K562 (cell line): ENCODE data around the gene GLUL. TPM values are rescaled to one million over a fixed set of nuclear protein-coding genes. Genes with fewer than 3 reads are reported as not detected.

ENCODE experiments used
- ARID1B ChIP-seq: fragments of 450-650 bp; IDR thresholded peaks from 2 replicates; pipeline ENCODE4 v1.6.1; 2016; ENCODE audit warnings: antibody characterized with exemption, mild to moderate bottlenecking, inconsistent platforms
- CSDE1 ChIP-seq, 2 experiments: fragments of 450-650 bp; IDR thresholded peaks; 2 replicates each; pipeline ENCODE4 v1.6.1; 2016; ENCODE audit warnings: mild to moderate bottlenecking in 1 of 2
- GTF2A2 ChIP-seq: IDR thresholded peaks from 2 replicates; pipeline ENCODE4 v1.6.1; 2016; ENCODE audit warnings: mild to moderate bottlenecking, missing genetic modification characterization, missing compliant biosample characterization
- HOXB6 ChIP-seq: fragments of 250-450 bp; sonication (Bioruptor Pico); IDR thresholded peaks from 2 replicates; pipeline ENCODE4 v1.5.1; 2022; ENCODE audit warnings: mild to moderate bottlenecking, borderline replicate concordance
- JUNB ChIP-seq: fragments of 450-650 bp; formaldehyde crosslinking; conservative IDR thresholded peaks from 2 replicates; pipeline ENCODE4 v1.4.0; 2020; ENCODE audit warnings: mild to moderate bottlenecking
- KDM1A ChIP-seq, 2 experiments: fragments of 450-650 bp; IDR thresholded peaks; 2 replicates each; pipeline ENCODE4 v1.6.1; 2016; ENCODE audit warnings: mild to moderate bottlenecking in 2 of 2
- MBD2 ChIP-seq: sonication (generic); IDR thresholded peaks from 2 replicates; pipeline ENCODE4 v1.6.1; 2016; ENCODE audit warnings: low read depth, borderline replicate concordance
- MCM3 ChIP-seq: fragments of 450-650 bp; IDR thresholded peaks from 2 replicates; pipeline ENCODE4 v1.6.1; 2016
- POLR2G ChIP-seq: fragments of 200-400 bp; formaldehyde crosslinking; IDR thresholded peaks from 2 replicates; pipeline ENCODE4 v1.6.1; 2017; ENCODE audit warnings: low read depth, mild to moderate bottlenecking, antibody characterized with exemption, low read length, moderate library complexity
- SRSF3 ChIP-seq: fragments of 200-400 bp; formaldehyde crosslinking; IDR thresholded peaks from 2 replicates; pipeline ENCODE4 v1.6.1; 2016; ENCODE audit warnings: mild to moderate bottlenecking, low read length, moderate library complexity; ENCODE audit not compliant: insufficient read depth
- TAF1 ChIP-seq: IDR thresholded peaks from 2 replicates; pipeline ENCODE4 v1.6.1; 2011; ENCODE audit warnings: mild to moderate bottlenecking, low read length, moderate library complexity; ENCODE audit not compliant: insufficient read depth, control insufficient read depth, severe bottlenecking; ENCODE audit errors: extremely low read depth
- TFAP4 ChIP-seq: sonication (generic); formaldehyde crosslinking; IDR thresholded peaks from 2 replicates; pipeline ENCODE4 v1.8.0; 2022; ENCODE audit warnings: missing genetic modification reagents, mild to moderate bottlenecking, moderate library complexity, borderline replicate concordance
- TGIF2 ChIP-seq: sonication (generic); formaldehyde crosslinking; IDR thresholded peaks from 2 replicates; pipeline ENCODE4 v1.8.1; 2022; ENCODE audit warnings: mild to moderate bottlenecking, missing genetic modification reagents, moderate library complexity
- TSHZ1 ChIP-seq: fragments of 250-450 bp; sonication (Bioruptor Pico); IDR thresholded peaks from 2 replicates; pipeline ENCODE4 v1.4.0; 2020; ENCODE audit warnings: mild to moderate bottlenecking, moderate library complexity
- U2AF2 ChIP-seq: fragments of 200-400 bp; formaldehyde crosslinking; optimal IDR thresholded peaks from 2 replicates; pipeline ENCODE3; 2017; ENCODE audit warnings: low read depth, mild to moderate bottlenecking, low read length
- USF2 ChIP-seq: sonication (generic); formaldehyde crosslinking; IDR thresholded peaks from 2 replicates; pipeline ENCODE4 v1.5.0; 2020; ENCODE audit warnings: missing genetic modification reagents
- ZNF124 ChIP-seq: sonication (generic); formaldehyde crosslinking; IDR thresholded peaks from 2 replicates; pipeline ENCODE4 v1.8.1; 2022; ENCODE audit warnings: missing genetic modification reagents
- ZNF764 ChIP-seq: fragments of 250-450 bp; sonication (Bioruptor Pico); IDR thresholded peaks from 2 replicates; pipeline ENCODE4 v1.4.0; 2020; ENCODE audit warnings: low read depth, mild to moderate bottlenecking, moderate library complexity
- polyA plus RNA-seq, 8 experiments: library from polyadenylated mRNA; depleted of rRNA in 4 of 8; stranded (reverse) in 5 of 8; unstranded in 3 of 8; fragments of >200 nt; fragmentation: Nextera tagmentation in 2 of 8; fragmentation: Illumina TruSeq in 1 of 8; extraction: Ambion mirVana in 2 of 8; extraction: Trizol in 1 of 8; gene quantifications; 2 replicates each; pipeline versions ENCODE4 v1.2.1 to v1.2.3, GENCODE V29; 2011 to 2014; ENCODE audit warnings: inconsistent platforms in 1 of 8, missing spikeins in 1 of 8
- total RNA-seq, 7 experiments: library from RNA; depleted of rRNA in 6 of 7; stranded (reverse); fragments of >200 nt in 6 of 7; fragmentation: Illumina TruSeq in 2 of 7; extraction: Trizol in 2 of 7; gene quantifications; 2 replicates each; pipeline versions ENCODE4 v1.2.1 to v1.2.3, GENCODE V29; 2011 to 2021; ENCODE audit warnings: low replicate concordance in 1 of 7
- TF ChIP-seq, protein P1 (sequence below): sonication (generic); formaldehyde crosslinking; IDR thresholded peaks from 2 replicates; pipeline ENCODE4 v1.9.0; 2022; ENCODE audit warnings: mild to moderate bottlenecking, missing genetic modification reagents
- TF ChIP-seq, protein P2 (sequence below): fragments of 250-450 bp; sonication (Bioruptor Pico); IDR thresholded peaks from 2 replicates; pipeline ENCODE4 v1.9.0; 2021; ENCODE audit warnings: mild to moderate bottlenecking, inconsistent platforms

GLUL gene
- total and polyA plus RNA-seq, 9 of the 15 experiments (the other 6 are each of a cell fraction or from before 2014, with no cell fraction given) = 1,088 to 4,222 (median 1,338) TPM

DNA sequence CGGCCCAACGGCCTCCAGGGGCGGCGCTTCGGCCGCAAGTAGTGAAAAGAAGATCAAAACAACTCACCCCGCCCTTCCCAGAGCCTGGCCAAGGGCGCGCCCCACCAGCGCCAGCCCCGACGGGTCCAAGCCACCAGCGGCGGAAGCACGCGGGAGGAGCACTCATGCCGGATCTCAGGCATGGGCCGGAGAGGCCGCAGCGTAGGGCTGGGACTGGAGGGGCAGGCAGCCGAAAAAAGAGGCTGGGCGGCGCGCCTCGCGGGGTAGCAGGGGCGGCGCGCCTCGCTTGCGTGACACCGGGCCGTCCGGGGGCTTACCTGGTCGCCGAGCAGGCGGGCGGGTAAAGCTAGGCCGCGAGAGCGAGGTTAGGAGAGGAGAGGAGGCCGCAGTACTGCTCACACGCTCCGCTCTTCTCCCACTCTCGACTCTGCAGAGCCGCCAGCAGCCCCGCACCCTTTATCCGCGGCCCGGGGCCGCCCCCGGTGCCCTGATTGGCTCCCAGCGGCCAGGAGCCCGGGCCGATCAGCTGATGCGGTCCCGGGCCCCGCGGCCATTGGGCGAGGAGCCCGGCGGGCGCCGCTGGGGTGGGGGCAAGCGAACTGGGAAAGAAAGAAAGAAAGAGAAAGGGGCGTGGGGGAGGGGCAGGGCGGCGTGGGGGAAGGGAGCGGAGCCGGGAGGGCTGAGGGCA lies at the start of gene GLUL (continued):
- no peak for TF ChIP-seq SRSF3
- peak; percentile 45; the same call in 1 of the 2 replicates for TF ChIP-seq MBD2
- no peak for TF ChIP-seq MCM3
- TF ChIP-seq, protein P1, sequence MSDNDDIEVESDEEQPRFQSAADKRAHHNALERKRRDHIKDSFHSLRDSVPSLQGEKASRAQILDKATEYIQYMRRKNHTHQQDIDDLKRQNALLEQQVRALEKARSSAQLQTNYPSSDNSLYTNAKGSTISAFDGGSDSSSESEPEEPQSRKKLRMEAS (CRISPR knock-in tag) = peak; percentile 88
- TF ChIP-seq ARID1B = no peak
- TF ChIP-seq USF2 (CRISPR knock-in tag) = peak; percentile 76
- 0 out of 2 replicates have a peak, but pooled peaks have one; percentile 60 for TF ChIP-seq ZNF124 (CRISPR knock-in tag)
- 0 out of 2 replicates have a peak, but pooled peaks have one; percentile 36 for TF ChIP-seq JUNB (CRISPR knock-in tag)
- TF ChIP-seq KDM1A (IDR thresholded peaks at IDR 0.05) = no peak
- 0 out of 2 replicates have a peak, but pooled peaks have one; percentile 81 for TF ChIP-seq TGIF2 (CRISPR knock-in tag)
- 0 out of 2 replicates have a peak, but pooled peaks have one; percentile 54 for TF ChIP-seq ZNF764 (CRISPR knock-in tag)
- no peak for TF ChIP-seq TSHZ1
- TF ChIP-seq TFAP4 (CRISPR knock-in tag) = peak; percentile 96
- TF ChIP-seq U2AF2 = no peak
- TF ChIP-seq CSDE1 (IDR thresholded peaks at IDR 0.05) = peak in 1 of 2 experiments; percentile 77; a peak in 1 of 4 replicates
- TF ChIP-seq, protein P2, sequence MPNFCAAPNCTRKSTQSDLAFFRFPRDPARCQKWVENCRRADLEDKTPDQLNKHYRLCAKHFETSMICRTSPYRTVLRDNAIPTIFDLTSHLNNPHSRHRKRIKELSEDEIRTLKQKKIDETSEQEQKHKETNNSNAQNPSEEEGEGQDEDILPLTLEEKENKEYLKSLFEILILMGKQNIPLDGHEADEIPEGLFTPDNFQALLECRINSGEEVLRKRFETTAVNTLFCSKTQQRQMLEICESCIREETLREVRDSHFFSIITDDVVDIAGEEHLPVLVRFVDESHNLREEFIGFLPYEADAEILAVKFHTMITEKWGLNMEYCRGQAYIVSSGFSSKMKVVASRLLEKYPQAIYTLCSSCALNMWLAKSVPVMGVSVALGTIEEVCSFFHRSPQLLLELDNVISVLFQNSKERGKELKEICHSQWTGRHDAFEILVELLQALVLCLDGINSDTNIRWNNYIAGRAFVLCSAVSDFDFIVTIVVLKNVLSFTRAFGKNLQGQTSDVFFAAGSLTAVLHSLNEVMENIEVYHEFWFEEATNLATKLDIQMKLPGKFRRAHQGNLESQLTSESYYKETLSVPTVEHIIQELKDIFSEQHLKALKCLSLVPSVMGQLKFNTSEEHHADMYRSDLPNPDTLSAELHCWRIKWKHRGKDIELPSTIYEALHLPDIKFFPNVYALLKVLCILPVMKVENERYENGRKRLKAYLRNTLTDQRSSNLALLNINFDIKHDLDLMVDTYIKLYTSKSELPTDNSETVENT = peak; percentile 96
- peak; percentile 96 for TF ChIP-seq TAF1
- peak; percentile 90 for TF ChIP-seq GTF2A2 (tag)
- peak; percentile 99 for TF ChIP-seq POLR2G
- TF ChIP-seq HOXB6 (CRISPR knock-in tag) = peak; percentile 57; the same call in 1 of the 2 replicates
